ENCODE results near the gene FHDC1. TPM values are rescaled to one million over a fixed set of nuclear protein-coding genes. Genes with fewer than 3 reads are reported as not detected.

FHDC1 gene
- total RNA-seq, 1 experiment from 2014 or later = 6.0 TPM

DNA sequence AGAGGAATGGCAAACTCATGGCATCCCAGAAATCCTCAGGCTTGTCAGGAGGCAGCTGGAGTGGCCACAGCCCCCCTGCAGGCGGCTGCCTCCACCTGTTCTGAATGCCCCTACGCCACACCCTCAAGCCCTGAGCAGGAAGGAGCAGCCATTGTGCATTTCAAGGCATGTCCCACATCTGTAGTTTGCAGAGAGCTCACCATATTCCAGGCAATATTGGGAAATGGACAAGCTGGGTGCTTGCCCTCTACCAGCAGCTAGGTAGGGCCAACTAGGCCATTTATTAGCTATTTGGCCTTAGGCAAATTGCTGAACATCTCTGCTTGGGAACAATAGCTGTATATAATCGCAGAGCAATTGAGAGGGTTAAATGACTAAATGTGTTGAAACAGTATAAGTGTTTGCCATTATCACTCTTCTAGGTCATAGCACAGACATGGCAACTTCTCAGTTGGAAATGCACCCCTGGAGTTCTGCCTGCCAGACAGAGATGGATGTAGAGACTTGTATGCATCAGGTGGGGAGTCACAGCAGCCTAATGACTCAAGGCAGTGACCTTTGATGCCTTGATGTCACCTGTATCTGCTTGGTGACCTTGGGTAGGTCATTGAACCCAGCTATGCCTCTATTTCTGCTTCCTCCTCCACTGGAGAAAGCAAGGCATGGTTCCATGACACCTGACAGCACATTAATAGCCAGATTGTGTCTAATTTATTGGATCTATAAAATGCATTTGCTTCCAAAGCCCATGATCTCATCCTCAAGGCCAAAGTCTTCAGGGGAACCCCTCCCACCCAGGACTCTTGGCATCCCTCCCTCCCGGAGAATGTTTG lies 52.8 kb downstream of the FHDC1 start:
- TF ChIP-seq, protein P1, sequence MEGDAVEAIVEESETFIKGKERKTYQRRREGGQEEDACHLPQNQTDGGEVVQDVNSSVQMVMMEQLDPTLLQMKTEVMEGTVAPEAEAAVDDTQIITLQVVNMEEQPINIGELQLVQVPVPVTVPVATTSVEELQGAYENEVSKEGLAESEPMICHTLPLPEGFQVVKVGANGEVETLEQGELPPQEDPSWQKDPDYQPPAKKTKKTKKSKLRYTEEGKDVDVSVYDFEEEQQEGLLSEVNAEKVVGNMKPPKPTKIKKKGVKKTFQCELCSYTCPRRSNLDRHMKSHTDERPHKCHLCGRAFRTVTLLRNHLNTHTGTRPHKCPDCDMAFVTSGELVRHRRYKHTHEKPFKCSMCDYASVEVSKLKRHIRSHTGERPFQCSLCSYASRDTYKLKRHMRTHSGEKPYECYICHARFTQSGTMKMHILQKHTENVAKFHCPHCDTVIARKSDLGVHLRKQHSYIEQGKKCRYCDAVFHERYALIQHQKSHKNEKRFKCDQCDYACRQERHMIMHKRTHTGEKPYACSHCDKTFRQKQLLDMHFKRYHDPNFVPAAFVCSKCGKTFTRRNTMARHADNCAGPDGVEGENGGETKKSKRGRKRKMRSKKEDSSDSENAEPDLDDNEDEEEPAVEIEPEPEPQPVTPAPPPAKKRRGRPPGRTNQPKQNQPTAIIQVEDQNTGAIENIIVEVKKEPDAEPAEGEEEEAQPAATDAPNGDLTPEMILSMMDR (IDR thresholded peaks at IDR 0.05; ENCODE audit: unreplicated experiment) = no peak
- Mint-ChIP-seq H3K9me3 (ENCODE audit: low read depth, unreplicated experiment) (no peaks in the 10 kb centered on the region), H3K36me3 (ENCODE audit: insufficient read depth, unreplicated experiment) (peaks cover 4% of the 10 kb centered on the region), H3K27ac (ENCODE audit: unreplicated experiment) (no peak overlapping the region), H3K4me1 (ENCODE audit: low read depth, unreplicated experiment) (peaks cover 10% of the 10 kb centered on the region), H3K4me3 (ENCODE audit: low read depth, unreplicated experiment) (no peak overlapping the region), H3K27me3 (ENCODE audit: unreplicated experiment) (no peaks in the 10 kb centered on the region)
- CTCF ChIA-PET = no interaction called here
- intact Hi-C loops (cut with micrococcal nuclease; ENCODE audit: unreplicated experiment) = no loop called here
- no peak for DNase-seq
- BruUV-seq (replicated peaks) = no TSS peak

DNA sequence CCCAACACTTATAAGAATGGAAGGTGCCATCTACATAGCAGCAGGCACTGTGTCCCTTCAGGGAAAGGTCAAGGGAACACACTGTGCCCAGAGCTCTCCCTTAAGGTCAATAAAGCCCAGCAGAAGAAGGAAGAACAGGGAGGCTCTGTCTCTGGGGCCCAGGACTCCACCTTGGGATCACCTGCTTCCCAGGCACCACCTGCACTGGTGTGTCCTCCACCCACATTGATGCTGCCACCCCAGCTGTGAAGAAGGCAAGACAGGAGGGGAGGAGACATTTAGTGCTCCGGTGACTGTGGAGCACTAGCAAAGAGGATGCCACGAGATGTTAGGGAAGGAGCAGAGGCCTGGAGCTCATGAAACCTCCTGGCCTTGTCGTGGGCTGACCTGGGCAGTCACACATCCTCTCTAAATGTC lies 53.4 kb downstream of the FHDC1 start:
- CTCF ChIA-PET = no interaction called here
- intact Hi-C loops (cut with micrococcal nuclease; ENCODE audit: unreplicated experiment) = no loop called here
- no peak for DNase-seq

DNA sequence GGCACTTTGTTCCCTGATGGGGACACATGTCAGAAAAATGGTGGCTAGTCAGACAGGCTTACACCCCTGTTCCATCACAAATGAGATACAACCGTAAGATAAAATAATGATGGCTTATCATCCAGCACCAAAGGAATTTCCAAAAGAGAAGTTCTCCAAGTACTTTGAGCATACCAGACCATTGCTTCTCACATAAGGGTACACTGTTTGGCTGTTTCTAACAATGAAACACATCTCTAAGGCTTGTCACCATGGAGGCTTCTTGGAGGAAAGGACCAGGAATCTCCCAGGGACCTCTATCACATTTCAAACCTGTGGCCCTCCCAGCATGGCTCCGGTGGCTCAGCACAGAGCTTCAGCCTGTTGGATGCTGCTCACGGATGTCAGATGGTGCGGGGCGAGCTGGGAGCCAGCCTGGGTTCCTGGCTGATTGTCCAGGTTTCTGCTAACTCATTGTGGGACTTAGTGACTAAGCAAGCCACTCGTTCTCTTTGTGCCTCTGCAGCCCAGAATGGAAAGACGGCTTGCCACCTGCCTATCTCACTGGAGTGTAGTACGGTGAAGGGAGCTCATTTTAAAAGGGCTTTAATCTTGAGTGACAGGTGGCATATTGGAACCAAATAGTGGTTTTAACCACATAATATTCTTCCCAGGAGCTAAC lies 54.5 kb downstream of the FHDC1 start:
- CTCF ChIA-PET = interaction anchor here (0.5 kb wide), 1 partner anchor 667 kb away, joined by 3 read pairs; no protein-coding TSS in a partner anchor
- intact Hi-C loops (cut with micrococcal nuclease; ENCODE audit: unreplicated experiment) = no loop called here
- H3K27ac Mint-ChIP-seq (ENCODE audit: unreplicated experiment) = no peak overlapping the region
- no peaks in the 10 kb centered on the region for H3K27me3 Mint-ChIP-seq (ENCODE audit: unreplicated experiment)
- BruUV-seq (replicated peaks) = no TSS peak
- no peaks in the 10 kb centered on the region for H3K9me3 Mint-ChIP-seq (ENCODE audit: low read depth, unreplicated experiment)
- TF ChIP-seq, protein P1 (IDR thresholded peaks at IDR 0.05; ENCODE audit: unreplicated experiment) = no peak
- peaks cover 15% of the 10 kb centered on the region for H3K4me1 Mint-ChIP-seq (ENCODE audit: low read depth, unreplicated experiment)
- H3K4me3 Mint-ChIP-seq (ENCODE audit: low read depth, unreplicated experiment) = no peak overlapping the region
- H3K36me3 Mint-ChIP-seq (ENCODE audit: insufficient read depth, unreplicated experiment) = peaks cover 4% of the 10 kb centered on the region
- DNase-seq = no peak

More for the DNA sequence above, 53.4 kb downstream of the FHDC1 start:
- no TSS peak for BruUV-seq (replicated peaks)
- H3K36me3 Mint-ChIP-seq (ENCODE audit: insufficient read depth, unreplicated experiment) = peaks cover 4% of the 10 kb centered on the region
- H3K4me1 Mint-ChIP-seq (ENCODE audit: low read depth, unreplicated experiment) = peaks cover 10% of the 10 kb centered on the region
- no peaks in the 10 kb centered on the region for H3K27me3 Mint-ChIP-seq (ENCODE audit: unreplicated experiment)
- H3K27ac Mint-ChIP-seq (ENCODE audit: unreplicated experiment) = no peak overlapping the region
- H3K9me3 Mint-ChIP-seq (ENCODE audit: low read depth, unreplicated experiment) = no peaks in the 10 kb centered on the region
- TF ChIP-seq, protein P1 (IDR thresholded peaks at IDR 0.05; ENCODE audit: unreplicated experiment) = no peak
- no peak overlapping the region for H3K4me3 Mint-ChIP-seq (ENCODE audit: low read depth, unreplicated experiment)

DNA sequence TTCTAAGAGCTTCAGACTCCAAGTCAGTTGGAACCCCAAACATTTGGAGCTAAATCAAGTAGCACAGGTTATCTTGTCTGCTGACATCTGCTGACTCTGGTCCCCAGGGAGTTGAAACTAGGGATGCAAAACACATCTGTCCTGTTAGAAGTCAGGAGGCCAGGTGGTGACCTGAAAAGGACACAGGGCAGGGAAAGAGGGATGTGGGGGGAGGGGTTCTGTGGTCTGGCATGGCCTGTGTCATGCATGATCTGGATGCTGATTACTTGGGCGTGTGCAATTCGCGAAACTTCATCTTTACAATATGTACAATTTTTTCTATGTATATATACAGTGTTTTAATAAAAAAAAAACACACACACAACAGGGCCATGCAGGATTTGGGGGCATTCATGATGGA lies 55.3 kb downstream of the FHDC1 start:
- TF ChIP-seq, protein P1 (IDR thresholded peaks at IDR 0.05; ENCODE audit: unreplicated experiment) = no peak
- H3K9me3 Mint-ChIP-seq (ENCODE audit: low read depth, unreplicated experiment) = no peaks in the 10 kb centered on the region
- BruUV-seq (replicated peaks) = TSS peak; percentile 59
- no peak overlapping the region for H3K4me3 Mint-ChIP-seq (ENCODE audit: low read depth, unreplicated experiment)
- intact Hi-C loops (cut with micrococcal nuclease; ENCODE audit: unreplicated experiment) = no loop called here
- CTCF ChIA-PET = no interaction called here
- no peak for DNase-seq
- no peaks in the 10 kb centered on the region for H3K27me3 Mint-ChIP-seq (ENCODE audit: unreplicated experiment)
- H3K4me1 Mint-ChIP-seq (ENCODE audit: low read depth, unreplicated experiment) = peaks cover 23% of the 10 kb centered on the region
- no peak overlapping the region for H3K27ac Mint-ChIP-seq (ENCODE audit: unreplicated experiment)
- H3K36me3 Mint-ChIP-seq (ENCODE audit: insufficient read depth, unreplicated experiment) = peaks cover 4% of the 10 kb centered on the region
